H1 (cell line): ENCODE results near the gene CA5A. TPM values are rescaled to one million over a fixed set of nuclear protein-coding genes. Genes with fewer than 3 reads are reported as not detected.
"Not testable (repeated sequence)": the region's sequence is repeated elsewhere in the genome, so short reads cannot be mapped to it uniquely, and the experiment has no call there.

Source experiments
- CTCF ChIA-PET: fragments of 300-600 bp; sonication (Branson Sonifier 250); formaldehyde crosslinking; loops from one replicate; lab custom pipeline; 2021; ENCODE audit not compliant: partially characterized antibody; lab: Charles Lee
- POLR2A ChIA-PET: fragments of 300-600 bp; sonication (Branson Sonifier 250); formaldehyde crosslinking; loops from one replicate; lab custom pipeline; 2021; ENCODE audit warnings: inconsistent platforms; ENCODE audit not compliant: partially characterized antibody; lab: Charles Lee
- DNase-seq, 2 experiments: peaks; one replicate each; pipeline versions ENCODE4 v3.0.0 to v3.0.0-alpha.2; 2010 to 2022; ENCODE audit warnings: low spot score in 2 of 2, low read depth in 1 of 2, mixed read lengths in 1 of 2
- FAIRE-seq: peaks from 2 replicates; lab custom pipeline; 2011; peaks lifted over from hg19 to GRCh38; lab: Jason Lieb, UNC
- H2AFZ ChIP-seq: 2 replicates; pipeline ENCODE4 v1.8.1; 2012; ENCODE audit warnings: low read length, inconsistent platforms
- H2AK5ac ChIP-seq: 2 replicates; pipeline ENCODE4 v1.6.1; 2013; ENCODE audit warnings: low read depth, low read length
- H2BK120ac ChIP-seq: replicated peaks from 2 replicates; pipeline ENCODE3; 2013; ENCODE audit warnings: low read depth, low read length, inconsistent platforms
- H2BK12ac ChIP-seq: 2 replicates; pipeline ENCODE4 v1.6.1; 2013; ENCODE audit warnings: low read depth, low read length
- H2BK15ac ChIP-seq: 2 replicates; pipeline ENCODE4 v1.6.1; 2013; ENCODE audit warnings: low read length
- H2BK20ac ChIP-seq: 2 replicates; pipeline ENCODE4 v1.6.1; 2013; ENCODE audit warnings: low read length
- H2BK5ac ChIP-seq: 2 replicates; pipeline ENCODE4 v1.6.1; 2013; ENCODE audit warnings: low read depth, low read length
- H3K14ac ChIP-seq: 2 replicates; pipeline ENCODE4 v1.6.1; 2013; ENCODE audit warnings: inconsistent platforms; ENCODE audit not compliant: insufficient read length
- H3K18ac ChIP-seq: 2 replicates; pipeline ENCODE4 v1.6.1; 2013; ENCODE audit warnings: low read length; ENCODE audit errors: extremely low read depth
- H3K23ac ChIP-seq: 2 replicates; pipeline ENCODE4 v1.6.1; 2013; ENCODE audit warnings: inconsistent platforms; ENCODE audit not compliant: insufficient read length
- H3K23me2 ChIP-seq: 2 replicates; pipeline ENCODE4 v1.6.1; 2013; ENCODE audit warnings: low read depth, low read length
- H3K27ac ChIP-seq: 2 replicates; pipeline ENCODE4 v1.6.1; 2011; ENCODE audit warnings: low read depth, low read length, inconsistent platforms
- H3K27me3 ChIP-seq, 4 experiments: replicated peaks in 1 of 4; 1 replicate in 1 of 4; 2 replicates in 3 of 4; pipeline versions ENCODE4 v1.6.1 to v1.8.1; 2011 to 2013; ENCODE audit warnings: low read length in 3 of 4, mild to moderate bottlenecking in 3 of 4, inconsistent platforms in 2 of 4, mixed read lengths in 2 of 4, moderate library complexity in 1 of 4; ENCODE audit not compliant: control insufficient read depth in 3 of 4, insufficient read depth in 3 of 4; ENCODE audit errors: extremely low read depth in 1 of 4
- H3K36me3 ChIP-seq, 4 experiments: 2 replicates each; pipeline versions ENCODE4 v1.6.1 to v1.8.1; 2011 to 2013; ENCODE audit warnings: mild to moderate bottlenecking in 4 of 4, low read length in 3 of 4, moderate library complexity in 2 of 4, control low read depth in 1 of 4, inconsistent platforms in 1 of 4; ENCODE audit not compliant: insufficient read depth in 4 of 4, control insufficient read depth in 2 of 4
- H3K4ac ChIP-seq: replicated peaks from 2 replicates; pipeline ENCODE3; 2013; ENCODE audit warnings: low read length, low read depth, mixed read lengths, inconsistent platforms; ENCODE audit not compliant: insufficient read length
- H3K4me1 ChIP-seq, 4 experiments: replicated peaks in 1 of 4; 1 replicate in 1 of 4; 2 replicates in 3 of 4; pipeline versions ENCODE4 v1.6.1 to v1.8.1; 2011 to 2013; ENCODE audit warnings: low read length in 3 of 4, inconsistent platforms in 2 of 4, mixed read lengths in 1 of 4; ENCODE audit not compliant: insufficient read depth in 4 of 4, control insufficient read depth in 3 of 4
- H3K4me2 ChIP-seq, 2 experiments: 2 replicates each; pipeline versions ENCODE4 v1.6.1 to v1.8.1; 2011 to 2013; ENCODE audit warnings: low read depth in 2 of 2, low read length in 2 of 2, control low read depth in 1 of 2, inconsistent platforms in 1 of 2, mild to moderate bottlenecking in 1 of 2; ENCODE audit not compliant: insufficient read depth in 1 of 2
- H3K4me3 ChIP-seq, 4 experiments: fragments of 200-600, 300-600 bp in 1 of 4; sonication (generic), shearing (Covaris generic), sonication (Bioruptor Twin) in 1 of 4; 2 replicates each; pipeline versions ENCODE4 v1.5.1 to v1.8.1; 2011 to 2016; ENCODE audit warnings: low read length in 4 of 4, low read depth in 3 of 4, control low read depth in 2 of 4, inconsistent platforms in 2 of 4, mild to moderate bottlenecking in 2 of 4, mixed read lengths in 1 of 4, moderate library complexity in 1 of 4; ENCODE audit not compliant: insufficient read depth in 2 of 4; ENCODE audit errors: extremely low read depth in 1 of 4
- H3K56ac ChIP-seq: replicated peaks from 2 replicates; pipeline ENCODE3; 2013; ENCODE audit warnings: low read depth, mild to moderate bottlenecking, mixed read lengths, low read length, inconsistent platforms; ENCODE audit not compliant: insufficient read length
- H3K79me1 ChIP-seq: 2 replicates; pipeline ENCODE4 v1.6.1; 2013; ENCODE audit warnings: low read depth, low read length, control low read depth
- H3K79me2 ChIP-seq, 2 experiments: 2 replicates each; pipeline versions ENCODE4 v1.6.1 to v1.8.1; 2012 to 2013; ENCODE audit warnings: low read length in 2 of 2, mild to moderate bottlenecking in 2 of 2, inconsistent platforms in 1 of 2; ENCODE audit not compliant: insufficient read depth in 2 of 2, control insufficient read depth in 1 of 2
- H3K9ac ChIP-seq, 4 experiments: replicated peaks in 1 of 4; 1 replicate in 1 of 4; 2 replicates in 3 of 4; pipeline versions ENCODE4 v1.6.1 to v1.8.1; 2011 to 2013; ENCODE audit warnings: low read depth in 3 of 4, low read length in 3 of 4, control low read depth in 2 of 4, mild to moderate bottlenecking in 2 of 4, moderate library complexity in 2 of 4, inconsistent platforms in 1 of 4; ENCODE audit errors: extremely low read depth in 1 of 4
- H3K9me3 ChIP-seq, 2 experiments: 2 replicates each; pipeline versions ENCODE4 v1.6.1 to v1.8.1; 2012 to 2013; ENCODE audit warnings: mild to moderate bottlenecking in 2 of 2, moderate library complexity in 2 of 2, control low read depth in 1 of 2, inconsistent platforms in 1 of 2, low read depth in 1 of 2, low read length in 1 of 2, mixed read lengths in 1 of 2; ENCODE audit not compliant: insufficient read depth in 2 of 2
- H4K20me1 ChIP-seq, 2 experiments: replicated peaks in 1 of 2; 2 replicates each; pipeline versions ENCODE3 to v1.8.1; 2011 to 2013; ENCODE audit warnings: inconsistent platforms in 2 of 2, low read length in 2 of 2, mild to moderate bottlenecking in 1 of 2; ENCODE audit not compliant: insufficient read depth in 2 of 2, control insufficient read depth in 1 of 2
- H4K5ac ChIP-seq: 2 replicates; pipeline ENCODE4 v1.6.1; 2013; ENCODE audit warnings: low read length, low read depth, mixed read lengths, inconsistent platforms; ENCODE audit not compliant: insufficient read length
- H4K8ac ChIP-seq: 2 replicates; pipeline ENCODE4 v1.8.0; 2013; ENCODE audit warnings: mild to moderate bottlenecking, moderate library complexity, low read length, inconsistent platforms; ENCODE audit not compliant: insufficient read depth; ENCODE audit errors: extremely low read depth
- H4K91ac ChIP-seq: replicated peaks from 2 replicates; pipeline ENCODE3; 2013; ENCODE audit warnings: low read length, mixed read lengths, inconsistent platforms; ENCODE audit not compliant: insufficient read length
- BACH1 ChIP-seq: IDR thresholded peaks from 2 replicates; pipeline ENCODE4 v1.6.1; 2012; ENCODE audit warnings: low read length, improper control_type of control experiment
- CREB1 ChIP-seq: IDR thresholded peaks from 2 replicates; pipeline ENCODE4 v1.6.1; 2012; ENCODE audit warnings: inconsistent platforms
- CTBP2 ChIP-seq: IDR thresholded peaks from 2 replicates; pipeline ENCODE4 v1.7.0; 2011; ENCODE audit warnings: borderline replicate concordance, mild to moderate bottlenecking, moderate library complexity, mixed read lengths, low read length; ENCODE audit not compliant: insufficient read depth, insufficient read length
- CTCF ChIP-seq, 3 experiments: IDR thresholded peaks; 1 replicate in 2 of 3; 2 replicates in 1 of 3; pipeline versions ENCODE4 v1.5.1 to v1.6.1; 2011; ENCODE audit warnings: low read length in 3 of 3, mild to moderate bottlenecking in 3 of 3, inconsistent platforms in 2 of 3, low read depth in 1 of 3, moderate library complexity in 1 of 3; ENCODE audit not compliant: insufficient read depth in 1 of 3; ENCODE audit errors: control extremely low read depth in 1 of 3
- WGBS, 2 experiments: shearing (Covaris generic) in 1 of 2; methylation state at CpG; one replicate each; pipeline versions ENCODE4 v1.1.6 to v1.1.7; 2013 to 2015; ENCODE audit warnings: low lambda C conversion rate in 2 of 2, mixed read lengths in 2 of 2, inconsistent platforms in 1 of 2, low coverage in 1 of 2, missing lambda C conversion rate in 1 of 2; ENCODE audit not compliant: insufficient replicate concordance in 2 of 2, insufficient coverage in 1 of 2, insufficient read length in 1 of 2; ENCODE audit errors: extremely low coverage in 1 of 2, missing lambda C conversion rate in 1 of 2; 5-methylcytosine and 5-hydroxymethylcytosine counted together
- polyA plus RNA-seq, 7 experiments: library from polyadenylated mRNA; depleted of rRNA in 3 of 7; stranded (reverse) in 5 of 7; unstranded in 2 of 7; fragments of >200 nt in 5 of 7; fragments of 200-250 nt in 2 of 7; gene quantifications; 1 replicate in 5 of 7; 2 replicates in 1 of 7; 4 replicates in 1 of 7; pipeline versions ENCODE4 v1.2.1 to v1.2.3, GENCODE V29; 2011 to 2013; ENCODE audit warnings: missing spikeins in 2 of 7, mixed read lengths in 2 of 7
- total RNA-seq: library from RNA; stranded (reverse); fragmentation: NEBNext Ultra II Directional; extraction: Animal tissue kit (Norgen Biotek cat#: 25700); gene quantifications from 2 replicates; pipeline ENCODE4 v1.2.1, GENCODE V29; 2021

CA5A gene
- total and polyA plus RNA-seq, 2 of the 8 experiments (the other 6 are each of a cell fraction or from before 2014, with no cell fraction given) = not detected

DNA sequence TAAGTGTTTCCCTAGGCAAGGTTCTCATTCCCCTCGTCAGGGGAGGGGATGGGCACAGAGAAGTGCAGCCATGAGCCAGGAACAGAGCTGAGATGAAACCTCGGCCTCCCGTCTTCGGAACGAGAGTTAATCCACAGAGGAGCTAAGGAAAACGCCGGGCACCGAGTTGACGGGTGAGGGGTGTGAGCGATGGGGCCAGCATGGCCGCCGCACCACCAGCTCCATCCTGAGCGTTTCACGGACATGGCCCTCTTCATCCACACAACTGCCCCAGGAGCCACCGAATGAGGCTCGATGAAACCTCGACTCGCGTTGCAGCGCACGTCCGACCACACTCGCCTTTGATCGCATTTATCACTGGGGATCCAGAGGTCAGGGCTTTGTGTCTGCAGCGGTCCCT, 21.5 kb downstream of the CA5A start (continued):
- TF ChIP-seq CTBP2 (no peak), BACH1 (no peak), CREB1 (no peak), CTCF (IDR thresholded peaks at IDR 0.05; ENCODE audit: control extremely low read depth in 1 of 3, insufficient read depth in 1 of 3, low read depth in 1 of 3, low read length in 3 of 3) (no peak)

DNA sequence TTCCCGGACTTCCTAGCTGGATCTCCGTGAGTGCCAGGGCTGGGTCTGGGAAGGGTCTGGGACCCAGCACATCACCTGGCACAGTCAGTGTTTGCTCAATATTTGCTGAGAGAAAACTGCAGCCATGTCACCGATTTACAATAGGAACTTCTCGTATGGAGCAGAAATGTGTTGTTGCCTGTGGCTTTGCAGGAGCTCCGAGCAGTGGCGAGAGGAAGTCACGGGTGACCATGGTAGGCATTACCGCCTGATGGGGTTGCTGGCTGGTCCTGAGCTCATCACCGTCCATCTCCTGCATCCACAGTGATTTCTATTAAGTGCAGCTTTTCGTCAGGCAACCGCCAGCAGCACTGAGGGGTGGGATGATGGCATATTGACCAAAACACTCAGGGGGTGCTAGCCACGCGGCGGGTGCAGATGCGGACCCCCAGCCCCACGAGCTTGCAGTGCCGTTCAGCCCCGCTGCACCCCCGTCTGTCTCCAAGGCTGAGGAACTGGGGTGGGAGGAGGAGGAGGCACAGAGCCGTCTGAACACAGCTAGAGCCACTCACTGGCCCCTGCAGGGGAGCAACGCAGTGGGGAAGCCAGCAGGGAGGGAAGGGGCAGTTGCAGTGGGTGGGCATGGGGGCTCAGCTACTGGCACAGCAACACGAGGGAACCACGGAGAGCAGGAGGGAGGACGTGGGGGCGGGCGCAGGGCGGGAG, 22.2 kb downstream of the CA5A start:
- H3K79me2 ChIP-seq, H3K56ac ChIP-seq, H3K4me1 ChIP-seq, H2BK12ac ChIP-seq, H3K4ac ChIP-seq, H4K20me1 ChIP-seq, H4K8ac ChIP-seq, H3K23me2 ChIP-seq, H3K27me3 ChIP-seq, H2BK20ac ChIP-seq, H3K18ac ChIP-seq, DNase-seq, H3K27ac ChIP-seq, H2AFZ ChIP-seq, H2BK5ac ChIP-seq, H3K14ac ChIP-seq, H3K9ac ChIP-seq, H4K91ac ChIP-seq, H2BK15ac ChIP-seq, FAIRE-seq, H3K36me3 ChIP-seq, H3K9me3 ChIP-seq, H3K23ac ChIP-seq, H3K4me2 ChIP-seq, H2AK5ac ChIP-seq, H4K5ac ChIP-seq, H2BK120ac ChIP-seq, H3K4me3 ChIP-seq, H3K79me1 ChIP-seq: not testable (repeated sequence)
- ChIA-PET POLR2A (interaction anchor here (1.1 kb wide), 1 partner anchor 45 kb away, joined by 4 read pairs; the partner anchor contains the start of gene SLC7A5), CTCF (interaction anchor here (0.8 to 4.1 kb wide), 16 partner anchors 9 to 249 kb away, joined by 3 to 21 read pairs (median 3); no protein-coding TSS in a partner anchor)
- 89% methylated on average over 19 of the region's 27 CpGs; no CpG with 5 or more reads in 1 of the 2 experiments for WGBS, 2 experiments
